ENCODE results near the gene RFTN2.
"Not testable (repeated sequence)": the region's sequence is repeated elsewhere in the genome, so short reads cannot be mapped to it uniquely, and the experiment has no call there.

The RFTN2 gene

GRCh38 chr2:197600306-197600705 is 75.1 kb downstream of the RFTN2 start:
- no peak for DNase-seq

- no peak for DNase-seq
Observed at GRCh38 chr2:197599285-197599965, 76.0 kb downstream of the RFTN2 start.

- no peak for DNase-seq
Observed at GRCh38 chr2:197598450-197598849, 76.9 kb downstream of the RFTN2 start.

GRCh38 chr2:197597166-197597565 is 78.2 kb downstream of the RFTN2 start:
- no peak for DNase-seq

GRCh38 chr2:197596766-197597165 is 78.6 kb downstream of the RFTN2 start:
- DNase-seq: no peak

- DNase-seq: no peak
Observed at GRCh38 chr2:197591339-197592072, 83.9 kb downstream of the RFTN2 start.

GRCh38 chr2:197587255-197587654 is 88.1 kb downstream of the RFTN2 start:
- DNase-seq: not testable (repeated sequence)

- not testable (repeated sequence) for DNase-seq
Observed at GRCh38 chr2:197580166-197580565, 95.2 kb downstream of the RFTN2 start.

GRCh38 chr2:197578294-197578693 is 97.1 kb downstream of the RFTN2 start:
- DNase-seq: not testable (repeated sequence)

GRCh38 chr2:197577446-197577845 is 97.9 kb downstream of the RFTN2 start:
- no peak for DNase-seq

GRCh38 chr2:197576631-197577030 is 98.8 kb downstream of the RFTN2 start:
- no peak for DNase-seq

GRCh38 chr2:197575987-197576386 is 99.4 kb downstream of the RFTN2 start:
- no peak for DNase-seq

GRCh38 chr2:197573608-197574007 is 101.8 kb downstream of the RFTN2 start:
- DNase-seq: no peak

- no peak for DNase-seq
Observed at GRCh38 chr2:197571627-197572271, 103.6 kb downstream of the RFTN2 start.

GRCh38 chr2:197560146-197560665 is 115.2 kb downstream of the RFTN2 start:
- no peak for DNase-seq

GRCh38 chr2:197559681-197560080 is 115.7 kb downstream of the RFTN2 start:
- no peak for DNase-seq

GRCh38 chr2:197558393-197558792 is 117.0 kb downstream of the RFTN2 start:
- no peak for DNase-seq

GRCh38 chr2:197556456-197556855 is 118.9 kb downstream of the RFTN2 start:
- no peak for DNase-seq

GRCh38 chr2:197555467-197555866 is 119.9 kb downstream of the RFTN2 start:
- DNase-seq: no peak

- not testable (repeated sequence) for DNase-seq
Observed at GRCh38 chr2:197551260-197551659, 124.1 kb downstream of the RFTN2 start.

- DNase-seq: no peak
Observed at GRCh38 chr2:197548582-197548981, 126.8 kb downstream of the RFTN2 start.

GRCh38 chr2:197547163-197547900 is 128.1 kb downstream of the RFTN2 start:
- no peak for DNase-seq

- no peak for DNase-seq
Observed at GRCh38 chr2:197543206-197543605, 132.2 kb downstream of the RFTN2 start.

All from NCI-H1105 treated with DMSO at 0.1 percent for 48 hours (cell line).